Measurements from ENCODE around the gene MORN1.

Gene MORN1

GRCh38 chr1:2306151-2306978 lies 85.0 kb downstream of the MORN1 start:
- H3K4me3 ChIP-seq (ENCODE audit: low read depth, low read length), result no peak overlapping the region
- no peak for DNase-seq (ENCODE audit: low read depth, low spot score)
- TF ChIP-seq CTCF (IDR thresholded peaks at IDR 0.05; ENCODE audit: insufficient read depth, low read length, missing control alignments), result no peak
- ChIA-PET POLR2A (no interaction called here), CTCF (interaction anchor here (0.7 to 2.0 kb wide), 6 partner anchors 9 to 111 kb away, joined by 3 to 11 read pairs (median 3); partner anchors contain the start of gene FAAP20)

GRCh38 chr1:2304921-2305681 lies 86.3 kb downstream of the MORN1 start:
- CTCF ChIA-PET, result interaction anchor here (1.2 to 1.4 kb wide), 3 partner anchors 11 to 110 kb away, joined by 3 to 4 read pairs (median 3); no protein-coding TSS in a partner anchor
- no peak for DNase-seq (ENCODE audit: low read depth, low spot score)
- H3K4me3 ChIP-seq (ENCODE audit: low read depth, low read length), result no peak overlapping the region
- TF ChIP-seq CTCF (IDR thresholded peaks at IDR 0.05; ENCODE audit: insufficient read depth, low read length, missing control alignments), result no peak
- POLR2A ChIA-PET, result no interaction called here

GRCh38 chr1:2304282-2304681 lies 87.1 kb downstream of the MORN1 start:
- H3K4me3 ChIP-seq (ENCODE audit: low read depth, low read length), result no peak overlapping the region
- no peak for TF ChIP-seq CTCF (IDR thresholded peaks at IDR 0.05; ENCODE audit: insufficient read depth, low read length, missing control alignments)
- ChIA-PET POLR2A (no interaction called here), CTCF (interaction anchor here (1.0 to 1.4 kb wide), 4 partner anchors 11 to 109 kb away, joined by 3 to 4 read pairs (median 3); no protein-coding TSS in a partner anchor)
- no peak for DNase-seq (ENCODE audit: low read depth, low spot score)

GRCh38 chr1:2303781-2304180 lies 87.6 kb downstream of the MORN1 start:
- no peak for TF ChIP-seq CTCF (IDR thresholded peaks at IDR 0.05; ENCODE audit: insufficient read depth, low read length, missing control alignments)
- CTCF ChIA-PET, result interaction anchor here (1.0 to 1.3 kb wide), 3 partner anchors 12 to 64 kb away, joined by 3 read pairs; no protein-coding TSS in a partner anchor
- H3K4me3 ChIP-seq (ENCODE audit: low read depth, low read length), result no peak overlapping the region
- POLR2A ChIA-PET, result no interaction called here
- no peak for DNase-seq (ENCODE audit: low read depth, low spot score)

- no peak overlapping the region for H3K4me3 ChIP-seq (ENCODE audit: low read depth, low read length)
- no peak for TF ChIP-seq CTCF (IDR thresholded peaks at IDR 0.05; ENCODE audit: insufficient read depth, low read length, missing control alignments)
- ChIA-PET POLR2A (no interaction called here), CTCF (interaction anchor here (1.0 kb wide), 1 partner anchor 64 kb away, joined by 3 read pairs; no protein-coding TSS in a partner anchor)
- no peak for DNase-seq (ENCODE audit: low read depth, low spot score)
Observed at GRCh38 chr1:2303016-2303775, 88.2 kb downstream of the MORN1 start.

Measured in AG04449 (cell line).